HG03575 (cell line): ENCODE data around the gene ZNF423.

Experiments
- ATAC-seq: cut with Tn5 transposase; IDR thresholded peaks from one replicate; pipeline ENCODE4 v1.9.1; 2021; ENCODE audit not compliant: unreplicated experiment, insufficient number of reproducible peaks, low FRiP score; ENCODE audit errors: extremely low read depth

ZNF423 gene

DNA sequence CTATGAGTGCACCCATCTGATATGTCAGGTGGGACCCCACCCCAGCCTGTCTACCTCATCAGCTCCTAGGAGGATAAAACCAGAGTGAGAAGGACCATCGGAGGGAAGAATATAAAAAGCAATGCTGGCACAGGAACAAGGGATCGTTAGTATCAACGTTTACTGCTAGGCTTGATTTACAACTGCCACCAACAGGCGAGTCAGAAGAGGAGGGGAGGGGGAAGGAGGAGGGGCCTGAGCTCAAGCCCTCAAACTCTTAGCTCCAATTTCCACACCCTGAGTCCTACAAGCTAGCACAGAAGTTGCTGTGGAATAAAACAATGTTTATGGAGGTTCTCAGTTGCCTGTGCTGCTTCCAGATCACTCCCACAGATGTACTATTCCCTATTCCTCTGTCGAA, 247.8 kb downstream of the ZNF423 start:
- no peak for ATAC-seq

DNA sequence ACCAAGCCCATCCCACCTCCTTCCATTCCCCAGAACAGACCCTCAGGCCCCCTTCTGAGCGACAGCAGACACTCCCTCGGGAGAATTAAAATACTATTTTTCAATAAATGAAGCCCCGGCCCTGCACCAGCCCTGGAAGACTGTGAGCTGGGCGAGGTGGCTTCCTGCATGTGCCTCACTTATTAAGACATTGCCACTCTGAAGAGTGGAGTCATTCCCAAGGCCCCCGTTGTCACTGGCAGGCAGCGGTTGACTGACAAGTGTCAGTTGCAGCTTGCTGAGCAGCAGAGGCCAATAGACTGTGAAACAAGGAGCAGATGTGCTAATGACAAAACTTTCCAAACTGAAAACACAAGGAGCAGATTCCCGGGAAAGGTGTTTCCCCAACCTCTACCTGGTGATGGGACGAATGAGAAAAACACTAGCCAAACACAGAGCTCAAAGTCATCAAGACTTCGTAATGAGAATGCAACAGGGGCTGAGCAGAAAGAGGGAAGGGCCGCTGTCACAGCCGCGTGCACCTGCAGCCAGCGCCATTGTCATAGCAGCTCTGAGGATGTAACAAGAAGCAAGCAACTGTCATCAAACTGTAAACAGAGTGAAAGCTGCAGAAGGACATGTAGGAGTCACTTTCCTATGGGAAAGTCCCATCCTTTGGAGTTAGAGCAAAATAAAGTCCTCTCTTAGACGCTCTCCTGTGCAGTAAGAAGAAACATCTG, 250.2 kb downstream of the ZNF423 start:
- no peak for ATAC-seq

DNA sequence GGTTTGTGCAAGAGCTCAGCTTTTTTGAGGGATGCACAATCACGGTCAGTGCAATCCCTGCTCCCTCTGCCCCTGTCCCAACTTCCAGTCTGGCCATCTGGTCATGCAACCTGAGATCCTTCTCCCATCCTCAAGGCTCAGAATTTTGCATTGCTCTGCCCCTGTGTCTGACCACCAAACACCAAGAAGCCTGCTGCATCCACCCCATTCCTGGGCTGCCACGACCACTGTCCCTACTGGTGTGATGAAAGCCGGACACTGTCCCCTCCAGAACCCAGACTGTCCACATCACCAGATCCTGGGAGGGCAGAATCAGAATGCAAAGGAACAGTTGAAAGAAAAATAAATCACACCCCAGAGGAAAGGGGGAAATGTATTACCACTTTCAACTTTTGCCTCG, 251.3 kb downstream of the ZNF423 start:
- no peak for ATAC-seq

DNA sequence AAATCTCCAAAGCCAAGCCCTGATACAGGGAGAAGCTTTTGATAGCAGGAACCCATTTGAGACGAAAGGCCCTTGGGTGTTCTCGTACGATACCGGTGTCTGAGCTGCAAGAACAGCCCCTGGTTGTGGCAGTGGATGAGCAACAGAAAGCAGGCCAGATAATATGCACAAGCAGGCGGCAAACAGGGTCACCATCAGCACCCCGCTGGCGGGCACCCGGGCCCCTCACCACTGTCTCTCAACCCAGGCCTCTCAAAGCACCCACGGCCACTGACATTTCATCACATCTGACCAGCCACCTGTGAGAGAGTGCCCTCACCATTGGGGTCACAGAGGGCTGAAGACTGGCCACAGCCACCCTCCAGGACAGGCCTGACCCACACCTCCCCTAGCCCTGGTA, 252.0 kb downstream of the ZNF423 start:
- no peak for ATAC-seq

DNA sequence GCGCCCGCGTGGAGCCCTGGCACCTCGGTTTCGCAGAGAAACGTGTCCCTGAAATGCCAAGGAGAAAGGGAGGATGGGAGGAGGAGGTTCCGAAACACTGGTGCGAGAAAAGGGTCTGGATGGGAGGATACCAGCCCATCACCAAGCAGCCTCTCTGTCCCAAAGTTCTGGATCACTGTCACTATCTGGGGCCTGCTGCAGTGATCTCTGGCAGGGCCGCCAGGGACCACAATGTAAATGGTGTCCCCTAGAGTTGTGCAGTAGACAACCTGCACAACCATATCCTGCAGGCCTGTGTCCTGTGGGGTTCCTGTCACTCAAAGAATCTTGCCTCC, 253.0 kb downstream of the ZNF423 start:
- no peak for ATAC-seq

DNA sequence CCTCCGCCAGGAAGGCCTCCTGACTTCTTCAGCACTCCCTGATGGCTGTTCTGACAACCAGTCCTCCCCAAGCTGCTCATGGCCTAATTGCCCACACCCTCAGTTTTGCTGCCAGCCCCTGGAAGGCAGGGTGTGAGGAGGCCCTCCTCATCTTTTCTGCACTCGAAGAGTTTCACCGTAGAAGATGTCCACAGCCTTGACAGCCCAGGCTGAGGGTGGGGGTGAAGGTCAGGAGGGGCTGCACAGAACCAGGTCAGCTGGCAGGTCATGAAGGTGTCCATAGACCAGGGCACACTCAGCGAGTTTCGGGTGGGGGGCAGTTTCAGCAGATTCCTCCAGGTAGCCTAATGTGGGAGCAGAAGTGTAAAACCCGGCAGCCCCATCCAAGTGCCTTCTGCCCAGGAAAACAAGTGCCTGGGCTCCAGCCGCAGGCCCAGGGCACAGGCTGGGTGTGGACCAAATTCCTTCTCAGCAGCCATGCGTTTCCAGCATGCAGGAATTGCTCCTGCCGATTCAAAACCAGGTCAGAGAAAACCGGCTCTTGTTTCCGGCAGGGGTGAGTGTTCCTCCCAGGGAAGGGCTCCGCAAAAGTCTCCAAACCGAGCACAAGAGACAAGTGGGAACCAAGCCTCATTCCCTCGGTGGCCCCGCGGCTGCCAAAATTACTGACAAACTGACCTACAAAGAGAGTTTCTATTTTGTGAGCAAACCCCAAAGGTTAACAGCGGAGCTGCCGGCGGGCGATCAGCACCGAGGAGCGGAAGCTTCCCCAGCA, 253.5 kb downstream of the ZNF423 start:
- ATAC-seq: no peak

DNA sequence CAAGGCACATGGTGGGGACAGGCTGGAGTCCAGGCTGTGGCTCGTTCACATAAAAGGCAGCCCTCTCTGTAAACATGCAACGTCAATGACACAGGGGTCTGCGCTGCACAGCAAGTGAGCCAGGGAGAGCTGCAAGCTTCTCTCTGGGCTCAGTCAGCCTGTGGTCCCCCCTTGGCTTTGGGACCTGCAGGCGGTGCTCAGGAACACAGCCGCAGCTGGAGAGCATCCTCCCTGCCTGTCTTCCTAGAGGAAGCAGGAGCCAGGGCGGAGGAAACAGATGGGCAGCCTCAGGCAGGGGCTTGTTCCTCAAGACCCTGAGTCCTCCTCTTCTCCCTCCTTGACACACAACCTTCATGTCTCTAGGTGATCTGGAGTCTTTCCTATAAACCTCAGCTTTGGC, 254.3 kb downstream of the ZNF423 start:
- no peak for ATAC-seq

DNA sequence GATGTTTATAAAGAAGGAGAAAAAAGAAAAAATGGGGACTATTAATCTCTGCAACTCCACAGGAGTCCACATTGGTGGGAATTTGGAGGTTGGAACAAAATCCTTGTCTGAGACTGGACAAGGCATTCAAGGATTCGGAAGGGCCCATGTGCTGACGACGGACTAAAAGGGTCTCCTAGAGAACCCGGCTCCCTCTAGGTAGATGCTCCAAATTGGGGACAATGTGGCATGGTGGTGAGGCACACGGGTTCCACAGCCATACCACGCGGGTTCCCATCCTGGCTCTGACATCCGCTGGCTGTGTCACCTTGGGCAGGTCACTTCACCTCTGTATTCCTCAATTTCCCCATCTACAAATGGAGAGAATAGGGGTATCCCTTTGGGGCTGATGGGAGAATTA, 254.9 kb downstream of the ZNF423 start:
- no peak for ATAC-seq

DNA sequence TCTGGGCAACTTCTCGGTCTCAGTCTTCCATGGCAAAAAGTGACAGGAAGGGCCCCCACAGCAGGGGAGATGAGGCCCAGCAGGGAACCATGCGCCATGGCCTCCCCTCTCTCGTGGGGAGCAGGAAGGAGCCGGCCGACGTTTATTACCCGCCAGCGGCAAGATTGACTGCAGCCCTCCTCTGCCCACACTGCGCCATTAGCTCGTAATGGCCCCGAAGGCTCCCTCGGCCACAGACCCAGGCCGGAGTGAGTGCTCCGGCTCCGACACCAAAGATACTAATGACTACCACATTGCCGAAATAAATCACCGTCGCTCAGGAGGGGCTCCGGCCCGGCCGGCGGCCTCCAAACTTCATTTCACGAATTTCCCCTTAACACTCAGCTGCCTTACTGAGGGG, 255.4 kb downstream of the ZNF423 start:
- no peak for ATAC-seq

DNA sequence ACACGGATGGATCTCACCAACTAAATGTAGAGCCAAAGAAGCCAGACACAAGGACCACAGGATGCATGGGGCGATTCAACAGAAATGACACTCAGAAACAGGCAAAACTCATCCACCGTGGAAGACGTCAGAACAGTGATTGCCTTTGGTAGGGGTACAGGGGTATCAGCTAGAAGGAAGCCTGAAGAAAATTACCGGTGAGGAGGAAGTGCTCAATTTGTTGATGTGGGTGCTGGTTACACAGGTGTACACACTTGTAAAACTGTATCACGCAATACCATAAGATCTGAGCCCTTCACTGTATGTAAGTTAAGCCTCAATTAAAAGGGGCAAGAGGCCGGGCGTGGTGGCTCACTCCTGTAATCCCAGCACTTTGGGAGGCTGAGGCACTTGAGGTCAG, 256.2 kb downstream of the ZNF423 start:
- ATAC-seq: no peak

DNA sequence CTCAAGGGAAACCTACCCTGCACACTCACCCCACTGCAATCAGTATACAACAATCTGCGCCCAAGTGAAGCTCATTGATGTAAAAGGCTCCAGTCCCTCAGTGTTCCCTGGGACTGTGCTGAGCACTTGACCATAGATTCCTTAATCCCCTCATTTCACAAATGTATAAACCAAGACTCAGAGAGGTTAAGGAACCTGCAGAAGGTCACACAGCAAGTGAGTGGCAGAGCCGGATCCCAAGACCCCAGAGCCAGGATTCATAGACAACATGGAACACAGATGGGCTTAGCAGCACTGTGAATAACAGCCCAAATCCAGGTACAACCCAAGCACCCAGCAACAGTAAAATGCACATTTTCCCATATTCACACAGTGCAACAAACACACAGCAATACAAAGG, 256.6 kb downstream of the ZNF423 start:
- no peak for ATAC-seq

DNA sequence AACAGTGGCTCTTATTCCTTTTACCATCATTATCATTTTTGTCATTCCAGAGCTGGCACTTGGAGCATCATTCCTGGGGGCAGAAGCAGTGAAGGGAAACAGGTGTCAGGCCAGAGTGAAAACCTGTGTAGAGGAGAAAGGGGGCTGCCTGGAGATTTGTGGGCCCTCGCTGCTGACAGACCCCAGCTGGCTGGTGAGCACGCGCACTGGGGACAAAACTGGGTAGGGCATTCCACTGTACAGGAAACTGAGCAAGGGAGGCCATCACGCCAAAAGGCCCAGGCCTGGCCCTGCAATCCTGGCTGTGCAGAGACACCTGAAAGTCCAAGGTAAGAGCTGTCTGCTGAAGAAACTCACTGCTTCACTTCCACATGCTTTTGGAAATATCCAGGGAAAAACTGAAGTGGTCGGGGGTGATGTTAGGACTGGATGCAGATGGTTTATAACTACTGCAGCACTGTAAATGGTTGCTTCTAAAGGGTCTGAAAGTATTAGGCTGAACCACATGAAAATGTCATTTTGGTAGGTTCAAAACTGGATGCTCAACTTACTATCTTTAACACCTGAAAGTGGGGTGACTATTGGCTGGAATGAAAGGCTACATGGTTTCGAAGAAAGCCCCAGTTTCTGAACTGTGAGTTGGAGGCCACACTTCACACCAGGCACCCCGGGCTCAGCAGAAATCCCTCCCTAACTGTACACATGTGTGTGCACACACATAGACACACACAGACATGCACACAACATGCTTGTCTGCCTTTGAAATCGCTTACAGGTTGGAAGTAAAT, 257.3 kb downstream of the ZNF423 start:
- ATAC-seq: no peak

DNA sequence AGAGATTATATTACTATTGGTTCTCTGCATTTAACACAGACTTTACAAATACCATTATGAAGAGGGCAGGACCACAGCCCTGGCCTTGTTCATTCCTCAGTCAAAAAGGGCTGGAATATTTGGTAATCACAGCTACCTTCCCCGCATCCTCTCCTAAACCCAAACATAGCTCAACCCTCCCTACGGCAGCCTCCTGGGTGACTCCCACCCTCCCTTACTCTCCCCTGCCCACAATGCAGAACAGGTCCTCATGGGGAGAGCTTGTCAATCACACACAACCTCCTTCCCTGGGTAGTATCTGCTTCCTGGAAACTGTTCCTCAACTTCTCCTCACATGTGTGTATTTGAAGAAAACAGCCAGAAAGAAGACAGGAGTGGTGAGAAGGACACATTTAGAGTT, 258.1 kb downstream of the ZNF423 start:
- ATAC-seq: no peak

DNA sequence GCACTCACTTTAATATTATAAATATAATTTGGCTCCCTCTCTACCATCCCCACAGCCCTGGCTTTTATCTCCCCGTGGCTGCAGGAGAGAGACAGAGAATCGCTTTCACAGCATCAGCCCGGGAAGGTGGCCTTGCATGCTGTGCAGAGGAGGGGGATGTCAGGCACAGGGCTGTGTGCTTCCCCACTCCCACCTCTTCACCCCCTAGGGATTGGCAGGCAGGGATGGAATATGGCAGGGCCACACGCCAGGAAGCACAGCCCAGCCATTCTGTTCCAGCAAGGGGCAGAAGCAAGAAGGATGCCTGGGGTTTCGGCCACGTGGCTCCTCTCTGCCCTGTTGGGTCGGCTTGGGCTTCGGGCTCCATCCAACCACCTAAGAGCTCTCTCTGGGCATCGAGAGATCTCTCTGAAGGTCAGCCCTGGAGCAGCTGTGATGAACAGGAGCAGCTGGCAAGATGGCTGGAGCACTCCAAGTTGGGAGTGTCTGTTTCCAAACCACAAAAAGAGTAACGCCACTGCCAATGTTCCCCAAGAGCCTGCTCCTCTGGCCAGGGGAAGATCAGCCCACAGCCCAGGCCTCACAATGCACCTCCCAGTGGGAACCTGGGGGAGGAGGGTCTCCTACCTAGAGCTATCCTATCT, 259.1 kb downstream of the ZNF423 start:
- no peak for ATAC-seq

DNA sequence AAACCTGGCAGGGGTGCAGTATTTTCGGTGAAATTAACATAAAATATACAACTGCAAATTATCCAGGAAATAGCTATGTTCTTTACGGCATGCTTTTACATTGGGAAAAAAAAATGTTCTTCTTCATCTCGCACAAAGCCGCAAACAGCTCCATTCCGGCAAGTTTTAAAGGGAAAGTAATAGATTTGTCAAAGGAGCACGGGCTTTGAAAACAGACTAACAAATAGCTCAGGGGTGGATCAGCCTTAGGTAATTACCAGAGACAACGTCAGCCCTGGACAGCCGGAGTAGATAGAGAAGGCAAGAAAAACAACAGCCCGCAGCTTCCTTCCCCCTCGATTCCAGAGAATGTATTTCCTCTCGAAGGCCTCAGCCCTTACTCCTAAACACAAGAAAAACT, 259.8 kb downstream of the ZNF423 start:
- ATAC-seq: no peak

DNA sequence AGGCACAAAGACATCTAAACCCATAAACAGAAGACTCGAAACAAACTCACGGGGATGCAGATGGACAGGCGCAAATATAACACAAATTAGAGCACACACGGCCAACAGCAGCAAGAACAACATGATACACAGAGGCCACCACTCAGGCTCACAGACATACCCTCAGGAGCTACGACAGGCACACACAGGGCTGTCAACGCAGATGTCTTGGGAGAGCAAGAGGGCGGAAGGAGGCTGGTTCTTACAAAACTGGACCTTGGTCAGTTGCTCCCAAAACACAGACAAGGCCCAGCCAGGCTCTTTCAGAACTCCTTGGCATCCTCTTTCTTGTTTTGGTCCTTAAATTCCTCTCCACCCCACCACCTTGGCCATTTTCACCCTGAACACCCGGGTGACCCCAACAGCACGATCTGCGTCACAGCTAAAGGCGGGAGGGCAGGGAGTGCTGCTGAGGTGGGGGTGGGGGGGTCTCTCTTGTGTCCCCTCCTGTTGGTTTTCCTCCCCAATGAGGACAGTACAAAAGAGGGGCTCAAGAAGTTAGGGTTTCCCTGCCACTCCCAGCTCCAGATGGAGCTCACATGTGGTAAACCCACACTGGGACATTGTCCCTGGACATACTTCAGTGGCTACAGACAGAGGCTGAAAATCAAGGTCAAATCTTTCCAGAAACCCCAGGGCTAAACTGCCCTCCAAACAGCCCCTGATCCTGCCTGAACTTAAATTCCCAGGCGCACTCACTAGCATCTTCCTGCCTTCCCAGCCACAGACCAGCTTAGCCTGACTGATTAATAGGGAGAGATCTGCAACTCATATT, 261.0 kb downstream of the ZNF423 start:
- no peak for ATAC-seq

DNA sequence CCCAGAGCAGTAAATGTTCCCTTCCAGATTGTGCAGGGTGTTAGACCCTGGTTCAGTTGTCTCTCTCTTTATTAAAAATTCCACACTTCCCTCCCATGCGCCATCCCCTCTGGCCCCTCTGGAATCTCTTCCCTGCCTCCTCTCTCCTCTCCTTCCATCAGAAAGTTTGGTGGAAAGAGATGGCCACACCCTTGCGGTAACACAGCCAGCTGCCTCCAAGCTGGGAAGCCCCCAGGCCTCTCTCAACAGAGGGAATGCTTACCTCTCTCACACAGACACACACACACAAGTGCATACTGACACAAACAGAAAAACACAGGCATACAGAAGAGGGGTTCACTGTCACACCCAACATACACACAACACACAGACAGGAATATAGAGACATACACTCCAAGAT, 261.8 kb downstream of the ZNF423 start:
- no peak for ATAC-seq

DNA sequence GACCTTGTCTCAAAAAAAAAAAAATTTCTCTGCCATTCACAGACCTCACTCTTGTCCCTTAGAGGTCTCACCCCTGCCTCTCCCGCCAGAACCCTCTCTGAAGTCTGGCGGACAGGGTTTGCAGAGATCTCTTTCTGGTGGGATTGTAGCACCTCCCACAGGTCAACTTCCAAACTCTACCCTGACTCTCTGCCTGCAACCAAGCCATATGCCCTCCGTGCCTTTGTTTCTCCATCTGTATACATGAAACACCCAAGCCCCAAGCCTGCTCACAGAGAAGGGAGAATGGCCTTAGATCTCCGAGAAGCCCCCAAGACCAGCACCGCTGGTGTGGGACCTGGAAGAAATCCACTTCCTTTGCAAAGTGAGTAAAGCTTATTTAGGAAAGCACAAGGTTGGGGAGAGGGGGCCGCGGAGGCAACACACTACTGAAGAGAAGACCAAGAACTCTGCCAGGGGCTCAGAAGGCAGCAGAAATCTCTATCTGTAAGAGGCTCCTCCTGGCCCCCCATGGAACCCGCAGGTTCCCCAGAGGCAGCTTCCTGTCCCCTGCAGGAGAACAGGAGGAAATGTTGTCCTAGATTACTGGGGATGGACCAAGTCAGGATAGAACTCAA, 262.4 kb downstream of the ZNF423 start:
- ATAC-seq: no peak
